IMR-90 (cell line): ENCODE data around the gene NAGS. TPM values are rescaled to one million over a fixed set of nuclear protein-coding genes. Genes with fewer than 3 reads are reported as not detected.

Experiments used
- ATAC-seq: fragments of 200-7000 bp; cut with Tn5 transposase; 2 replicates; pipeline ENCODE4 v1.9.1; 2020; ENCODE audit warnings: low read depth, mild to moderate bottlenecking, moderate library complexity
- BruUV-seq: library from RNA; stranded (reverse); fragments of 400-500 nt; replicated peaks from 2 replicates; lab custom pipeline; 2021; lab: Mats Ljungman, UMichigan
- CTCF ChIA-PET: fragments of 300-600 bp; formaldehyde crosslinking; extraction: SDS; loops from one replicate; lab custom pipeline; 2021; ENCODE audit warnings: antibody characterized with exemption; lab: Yijun Ruan, JAX
- POLR2A ChIA-PET: fragments of 300-600 bp; sonication (Branson Sonifier 250); formaldehyde crosslinking; loops from one replicate; lab custom pipeline; 2022; ENCODE audit warnings: antibody characterized with exemption; ENCODE audit not compliant: unreplicated experiment; lab: Charles Lee
- DNase-seq: peaks from one replicate; pipeline ENCODE4 v3.0.0; 2013
- H2AFZ ChIP-seq: replicated peaks from 2 replicates; pipeline ENCODE3; 2013; ENCODE audit warnings: low read length, mild to moderate bottlenecking; ENCODE audit not compliant: poor library complexity
- H2AK5ac ChIP-seq: 2 replicates; pipeline ENCODE4 v1.6.1; 2013; ENCODE audit warnings: low read depth, low read length, inconsistent platforms
- H2AK9ac ChIP-seq: replicated peaks from 2 replicates; pipeline ENCODE3; 2013; ENCODE audit warnings: mild to moderate bottlenecking, low read depth, low read length, moderate library complexity; ENCODE audit not compliant: poor library complexity
- H2BK120ac ChIP-seq: 2 replicates; pipeline ENCODE4 v1.6.1; 2013; ENCODE audit warnings: low read depth, low read length, inconsistent platforms
- H2BK15ac ChIP-seq: 3 replicates; pipeline ENCODE4 v1.6.1; 2013; ENCODE audit warnings: low read depth, low read length, inconsistent platforms
- H2BK20ac ChIP-seq: 2 replicates; pipeline ENCODE4 v1.6.1; 2013; ENCODE audit warnings: low read depth, mild to moderate bottlenecking, inconsistent platforms, low read length, moderate library complexity
- H2BK5ac ChIP-seq: 2 replicates; pipeline ENCODE4 v1.6.1; 2013; ENCODE audit warnings: mild to moderate bottlenecking, low read depth, low read length, inconsistent platforms; ENCODE audit not compliant: poor library complexity, severe bottlenecking
- H3K14ac ChIP-seq: replicated peaks from 2 replicates; pipeline ENCODE4 v1.6.1; 2013; ENCODE audit warnings: low read depth, low read length, inconsistent platforms
- H3K18ac ChIP-seq: 2 replicates; pipeline ENCODE4 v1.6.1; 2013; ENCODE audit warnings: low read depth, low read length, control low read depth
- H3K23ac ChIP-seq: 2 replicates; pipeline ENCODE4 v1.6.1; 2013; ENCODE audit warnings: low read depth, low read length, inconsistent platforms
- H3K27ac ChIP-seq: 2 replicates; pipeline ENCODE4 v1.5.1; 2013; ENCODE audit warnings: mild to moderate bottlenecking, control low read depth, low read length; ENCODE audit not compliant: insufficient read depth
- H3K27me3 ChIP-seq: 2 replicates; pipeline ENCODE4 v1.6.1; 2013; ENCODE audit warnings: low read length; ENCODE audit not compliant: control insufficient read depth, insufficient read depth
- H3K36me3 ChIP-seq: 2 replicates; pipeline ENCODE4 v1.6.1; 2013; ENCODE audit warnings: low read length, mixed read lengths; ENCODE audit not compliant: control insufficient read depth, insufficient read depth
- H3K4ac ChIP-seq: 2 replicates; pipeline ENCODE4 v1.6.1; 2013; ENCODE audit warnings: low read depth, low read length, inconsistent platforms
- H3K4me1 ChIP-seq: 2 replicates; pipeline ENCODE4 v1.6.1; 2013; ENCODE audit warnings: low read length, mixed read lengths; ENCODE audit not compliant: control insufficient read depth, insufficient read depth
- H3K4me2 ChIP-seq: 2 replicates; pipeline ENCODE4 v1.6.1; 2013; ENCODE audit warnings: low read depth, mild to moderate bottlenecking, control low read depth, low read length, moderate library complexity
- H3K4me3 ChIP-seq: 2 replicates; pipeline ENCODE4 v1.5.1; 2013; ENCODE audit warnings: low read depth, mild to moderate bottlenecking, control low read depth, low read length, moderate library complexity; ENCODE audit not compliant: insufficient read depth
- H3K56ac ChIP-seq: 2 replicates; pipeline ENCODE4 v1.6.1; 2013; ENCODE audit warnings: low read length, inconsistent platforms; ENCODE audit not compliant: insufficient read depth; ENCODE audit errors: extremely low read depth
- H3K79me1 ChIP-seq, 2 experiments: 2 replicates each; pipeline ENCODE4 v1.6.1; 2013; ENCODE audit warnings: low read length in 2 of 2, inconsistent platforms in 1 of 2, low read depth in 1 of 2
- H3K9ac ChIP-seq: 2 replicates; pipeline ENCODE4 v1.6.1; 2013; ENCODE audit warnings: low read depth, low read length, control low read depth
- H3K9me1 ChIP-seq: 2 replicates; pipeline ENCODE4 v1.6.1; 2013; ENCODE audit warnings: low read length, inconsistent platforms; ENCODE audit not compliant: insufficient read depth
- H3K9me3 ChIP-seq: 2 replicates; pipeline ENCODE4 v1.6.1; 2013; ENCODE audit warnings: low read length; ENCODE audit not compliant: control insufficient read depth, insufficient read depth
- H4K20me1 ChIP-seq: 2 replicates; pipeline ENCODE4 v1.6.1; 2013; ENCODE audit warnings: low read length, inconsistent platforms; ENCODE audit not compliant: insufficient read depth
- H4K5ac ChIP-seq: 2 replicates; pipeline ENCODE4 v1.6.1; 2013; ENCODE audit warnings: mild to moderate bottlenecking, low read depth, low read length, control low read depth
- H4K8ac ChIP-seq, 2 experiments: 2 replicates each; pipeline ENCODE4 v1.6.1; 2013; ENCODE audit warnings: low read depth in 2 of 2, low read length in 2 of 2, control low read depth in 1 of 2, inconsistent platforms in 1 of 2
- H4K91ac ChIP-seq: 2 replicates; pipeline ENCODE4 v1.6.1; 2013; ENCODE audit warnings: low read depth, low read length, inconsistent platforms; ENCODE audit not compliant: insufficient read depth
- BHLHE40 ChIP-seq: fragments of 150-350 bp; IDR thresholded peaks from 2 replicates; pipeline ENCODE4 v1.6.1; 2016; ENCODE audit warnings: mild to moderate bottlenecking, low read depth, low read length
- CEBPB ChIP-seq: IDR thresholded peaks from 2 replicates; pipeline ENCODE4 v1.6.1; 2012; ENCODE audit warnings: low read depth, low read length, improper control_type of control experiment
- CHD1 ChIP-seq: IDR thresholded peaks from 2 replicates; pipeline ENCODE4 v1.6.1; 2012; ENCODE audit warnings: low read depth, low read length, improper control_type of control experiment
- ELK1 ChIP-seq: fragments of 150-350 bp; IDR thresholded peaks from 2 replicates; pipeline ENCODE4 v1.6.1; 2016; ENCODE audit warnings: low read depth, mild to moderate bottlenecking, low read length, moderate library complexity, borderline replicate concordance
- FOS ChIP-seq: fragments of 150-350 bp; IDR thresholded peaks from 2 replicates; pipeline ENCODE4 v1.6.1; 2016; ENCODE audit warnings: low read depth, low read length
- MAFK ChIP-seq: IDR thresholded peaks from 2 replicates; pipeline ENCODE4 v1.6.1; 2012; ENCODE audit warnings: low read depth, low read length, improper control_type of control experiment
- MAZ ChIP-seq: IDR thresholded peaks from 2 replicates; pipeline ENCODE4 v1.6.1; 2012; ENCODE audit warnings: low read depth, mild to moderate bottlenecking, low read length, improper control_type of control experiment, moderate library complexity, borderline replicate concordance
- NFE2L2 ChIP-seq: fragments of 150-350 bp; IDR thresholded peaks from 2 replicates; pipeline ENCODE4 v1.6.1; 2016; ENCODE audit warnings: low read depth, mild to moderate bottlenecking, low read length
- POLR2A ChIP-seq: IDR thresholded peaks from 2 replicates; pipeline ENCODE4 v1.6.1; 2012; ENCODE audit warnings: mild to moderate bottlenecking, low read depth, low read length
- RAD21 ChIP-seq: IDR thresholded peaks from 2 replicates; pipeline ENCODE4 v1.6.1; 2012; ENCODE audit warnings: low read length, improper control_type of control experiment
- RCOR1 ChIP-seq: IDR thresholded peaks from 2 replicates; pipeline ENCODE4 v1.6.1; 2012; ENCODE audit warnings: mild to moderate bottlenecking, low read length, improper control_type of control experiment; ENCODE audit not compliant: insufficient replicate concordance
- RFX5 ChIP-seq: IDR thresholded peaks from 2 replicates; pipeline ENCODE4 v1.8.0; 2012; ENCODE audit warnings: low read depth, mild to moderate bottlenecking, low read length, moderate library complexity
- SMC3 ChIP-seq: fragments of 150-350 bp; IDR thresholded peaks from 2 replicates; pipeline ENCODE4 v1.6.1; 2016; ENCODE audit warnings: low read depth, mild to moderate bottlenecking, antibody characterized with exemption, low read length, moderate library complexity
- USF2 ChIP-seq: fragments of 150-350 bp; IDR thresholded peaks from 2 replicates; pipeline ENCODE4 v1.6.1; 2017; ENCODE audit warnings: mild to moderate bottlenecking, antibody characterized with exemption, low read length, low read depth
- WGBS, 2 experiments: methylation state at CpG; one replicate each; pipeline versions ENCODE4 v1.1.5 to v1.1.7; 2013; ENCODE audit warnings: missing lambda C conversion rate in 2 of 2; ENCODE audit not compliant: insufficient read length in 1 of 2; ENCODE audit errors: extremely low coverage in 2 of 2; 5-methylcytosine and 5-hydroxymethylcytosine counted together
- dilution Hi-C: fragments of 300-500 bp; cut with HindIII; formaldehyde crosslinking; loops from one replicate; pipeline ENCODE4 v1.14.3; 2018; ENCODE audit warnings: low sequenced_read_pairs; ENCODE audit not compliant: unreplicated experiment
- in situ Hi-C: fragments of 300-500 bp; cut with MboI; formaldehyde crosslinking; loops from 3 replicates; pipeline ENCODE4 v1.14.3; 2019; ENCODE audit warnings: low sequenced_read_pairs, inconsistent platforms, mixed read lengths
- intact Hi-C: fragments of 100-400 bp; cut with micrococcal nuclease; formaldehyde crosslinking; loops from 2 replicates; pipeline ENCODE4 v1.10.0; 2022
- polyA plus RNA-seq, 3 experiments: library from polyadenylated mRNA; depleted of rRNA; stranded (reverse); fragments of >200 nt; gene quantifications; 2 replicates each; pipeline ENCODE4 v1.2.3, GENCODE V29; 2012; ENCODE audit warnings: low replicate concordance in 1 of 3
- total RNA-seq: library from RNA; depleted of rRNA; stranded (reverse); fragments of >200 nt; gene quantifications from 2 replicates; pipeline ENCODE4 v1.2.3, GENCODE V29; 2012

Gene NAGS
- total and polyA plus RNA-seq, 2 of the 4 experiments (the other 2 are of a cell fraction) = 0.54 to 0.99 TPM

- Histone ChIP-seq H4K8ac (no peak overlapping the region), H3K4ac (no peak overlapping the region), H3K79me1 (no peaks in the 10 kb centered on the region), H3K4me1 (peaks cover 4% of the 10 kb centered on the region), H4K20me1 (no peaks in the 10 kb centered on the region), H3K27ac (no peak overlapping the region), H4K91ac (no peak overlapping the region), H3K23ac (no peak overlapping the region; the same call in 1 of the 2 replicates), H3K4me3 (no peak overlapping the region), H4K5ac (no peak overlapping the region), H3K9me3 (no peaks in the 10 kb centered on the region), H2BK20ac (no peak overlapping the region), H3K9ac (no peak overlapping the region), H3K18ac (no peak overlapping the region), H3K56ac (no peak overlapping the region), H2AK5ac (no peak overlapping the region), H2BK120ac (no peak overlapping the region), H2BK5ac (no peak overlapping the region), H2AK9ac (peak overlapping the region; percentile 49), H2AFZ (no peak overlapping the region), H3K36me3 (no peaks in the 10 kb centered on the region), H3K27me3 (peaks cover 7% of the 10 kb centered on the region), H3K4me2 (no peak overlapping the region), H3K14ac (no peak overlapping the region), H2BK15ac (no peak overlapping the region), H3K9me1 (peaks cover 6% of the 10 kb centered on the region)
- ChIA-PET CTCF (no interaction called here), POLR2A (interaction anchor here (0.6 kb wide), 1 partner anchor 57 kb away, joined by 8 read pairs; no protein-coding TSS in a partner anchor)
- 86% methylated on average over 1 of the region's 12 CpGs; no CpG with 5 or more reads in 1 of the 2 experiments for WGBS, 2 experiments
- intact Hi-C loops = no loop called here
- TF ChIP-seq FOS (no peak), RAD21 (no peak), CHD1 (no peak), NFE2L2 (no peak), POLR2A (no peak), MAFK (no peak), MAZ (no peak), CEBPB (no peak), SMC3 (no peak), RFX5 (no peak), USF2 (no peak), RCOR1 (no peak), ELK1 (no peak), BHLHE40 (no peak)
- no TSS peak for BruUV-seq
- in situ Hi-C loops = loop anchor here (5.0 kb wide), 1 partner anchor 58 kb away; the partner anchor contains the start of gene PPY
- DNase-seq (no peak), ATAC-seq (no peak)
- dilution Hi-C loops = no loop called here
Observed at GRCh38 chr17:44000141-44000860, 4.1 kb upstream of the NAGS start.
